H9 (cell line): ENCODE data around the gene TLK2. TPM values are rescaled to one million over a fixed set of nuclear protein-coding genes. Genes with fewer than 3 reads are reported as not detected.
A peak's percentile ranks its signal among the peaks of the same experiment; 100 is the strongest.

Experiments used
- DNase-seq: peaks from one replicate; pipeline ENCODE4 v3.0.0-alpha.2; 2017
- H2AFZ ChIP-seq: one replicate; pipeline ENCODE4 v1.6.1; 2013; ENCODE audit warnings: mild to moderate bottlenecking, low read length, control low read depth, moderate library complexity
- H2AK5ac ChIP-seq: 2 replicates; pipeline ENCODE4 v1.6.1; 2013; ENCODE audit warnings: low read length, control low read depth, mixed read lengths; ENCODE audit not compliant: insufficient read length
- H2BK120ac ChIP-seq: one replicate; pipeline ENCODE4 v1.6.1; 2013; ENCODE audit warnings: low read depth, mild to moderate bottlenecking, low read length, control low read depth, inconsistent platforms; ENCODE audit not compliant: poor library complexity, severe bottlenecking
- H2BK12ac ChIP-seq: 2 replicates; pipeline ENCODE4 v1.6.1; 2013; ENCODE audit warnings: low read length, control low read depth, mixed read lengths, low read depth; ENCODE audit not compliant: insufficient read length
- H2BK15ac ChIP-seq: 2 replicates; pipeline ENCODE4 v1.6.1; 2013; ENCODE audit warnings: low read depth, low read length, control low read depth
- H2BK20ac ChIP-seq: one replicate; pipeline ENCODE4 v1.6.1; 2013; ENCODE audit warnings: low read depth, mild to moderate bottlenecking, low read length, control low read depth, inconsistent platforms; ENCODE audit not compliant: poor library complexity, severe bottlenecking
- H2BK5ac ChIP-seq: 2 replicates; pipeline ENCODE4 v1.6.1; 2013; ENCODE audit warnings: low read length, control low read depth, mixed read lengths; ENCODE audit not compliant: insufficient read length
- H3K14ac ChIP-seq: 2 replicates; pipeline ENCODE4 v1.6.1; 2013; ENCODE audit warnings: low read length, control low read depth; ENCODE audit not compliant: insufficient read depth
- H3K18ac ChIP-seq: 2 replicates; pipeline ENCODE4 v1.6.1; 2013; ENCODE audit warnings: low read depth, mild to moderate bottlenecking, mixed read lengths, low read length, control low read depth; ENCODE audit not compliant: insufficient read length
- H3K23ac ChIP-seq: 2 replicates; pipeline ENCODE4 v1.6.1; 2013; ENCODE audit warnings: low read length, control low read depth, mixed read lengths, low read depth; ENCODE audit not compliant: insufficient read length
- H3K23me2 ChIP-seq: 2 replicates; pipeline ENCODE4 v1.6.1; 2013; ENCODE audit warnings: low read depth, mild to moderate bottlenecking, mixed read lengths, low read length, control low read depth; ENCODE audit not compliant: insufficient read length, poor library complexity, severe bottlenecking
- H3K27ac ChIP-seq: 2 replicates; pipeline ENCODE4 v1.5.1; 2013; ENCODE audit warnings: low read length, control low read depth, mixed read lengths, low read depth; ENCODE audit not compliant: insufficient read length
- H3K27me3 ChIP-seq: 2 replicates; pipeline ENCODE4 v1.6.1; 2013; ENCODE audit warnings: low read length, control low read depth, inconsistent platforms; ENCODE audit not compliant: insufficient read depth
- H3K4ac ChIP-seq: 2 replicates; pipeline ENCODE4 v1.6.1; 2013; ENCODE audit warnings: low read depth, mild to moderate bottlenecking, control low read depth, inconsistent platforms, low read length, moderate library complexity
- H3K4me1 ChIP-seq: 2 replicates; pipeline ENCODE4 v1.6.1; 2013; ENCODE audit warnings: low read length, control low read depth, inconsistent platforms; ENCODE audit not compliant: insufficient read depth
- H3K4me2 ChIP-seq: 2 replicates; pipeline ENCODE4 v1.6.1; 2013; ENCODE audit warnings: low read length, control low read depth, mixed read lengths; ENCODE audit not compliant: insufficient read length, insufficient read depth
- H3K56ac ChIP-seq: 2 replicates; pipeline ENCODE4 v1.6.1; 2013; ENCODE audit warnings: low read depth, mild to moderate bottlenecking, mixed read lengths, low read length, control low read depth; ENCODE audit not compliant: insufficient read length
- H3K79me1 ChIP-seq: 2 replicates; pipeline ENCODE4 v1.6.1; 2013; ENCODE audit warnings: low read depth, mild to moderate bottlenecking, moderate library complexity, low read length, control low read depth, inconsistent platforms; ENCODE audit not compliant: insufficient read depth, poor library complexity, severe bottlenecking
- H3K79me2 ChIP-seq: 2 replicates; pipeline ENCODE4 v1.6.1; 2013; ENCODE audit warnings: low read length, control low read depth, inconsistent platforms; ENCODE audit not compliant: insufficient read depth
- H3K9ac ChIP-seq: 2 replicates; pipeline ENCODE4 v1.6.1; 2013; ENCODE audit warnings: low read length, control low read depth, mixed read lengths; ENCODE audit not compliant: insufficient read length; ENCODE audit errors: extremely low read depth
- H3K9me3 ChIP-seq: one replicate; pipeline ENCODE4 v1.6.1; 2013; ENCODE audit warnings: low read depth, low read length, inconsistent platforms; ENCODE audit not compliant: control insufficient read depth
- H3T11ph ChIP-seq: one replicate; pipeline ENCODE4 v1.6.1; 2013; ENCODE audit warnings: mild to moderate bottlenecking, low read length, control low read depth, inconsistent platforms
- H4K20me1 ChIP-seq: one replicate; pipeline ENCODE4 v1.6.1; 2013; ENCODE audit not compliant: control insufficient read depth, insufficient read length, insufficient read depth
- H4K5ac ChIP-seq: 2 replicates; pipeline ENCODE4 v1.6.1; 2013; ENCODE audit warnings: low read depth, mild to moderate bottlenecking, mixed read lengths, low read length, control low read depth; ENCODE audit not compliant: insufficient read length
- H4K8ac ChIP-seq: replicated peaks from 2 replicates; pipeline ENCODE4 v1.6.1; 2013; ENCODE audit warnings: low read length, control low read depth, mixed read lengths, low read depth; ENCODE audit not compliant: insufficient read length
- H4K91ac ChIP-seq: 2 replicates; pipeline ENCODE4 v1.6.1; 2013; ENCODE audit warnings: low read depth, mild to moderate bottlenecking, moderate library complexity, mixed read lengths, low read length, control low read depth; ENCODE audit not compliant: insufficient read length
- H3K27ac Mint-ChIP-seq, 3 experiments: 2 replicates in 2 of 3; 3 replicates in 1 of 3; pipeline ENCODE4 v1.8.0; 2020 to 2021; ENCODE audit warnings: mixed read lengths in 3 of 3, mild to moderate bottlenecking in 1 of 3, moderate library complexity in 1 of 3
- H3K27me3 Mint-ChIP-seq: 2 replicates; pipeline ENCODE4 v1.8.0; 2021; ENCODE audit warnings: low read depth, mild to moderate bottlenecking, moderate library complexity, mixed read lengths
- H3K36me3 Mint-ChIP-seq, 3 experiments: 2 replicates in 2 of 3; 3 replicates in 1 of 3; pipeline ENCODE4 v1.8.0; 2020 to 2021; ENCODE audit warnings: low read depth in 3 of 3, mixed read lengths in 3 of 3; ENCODE audit not compliant: insufficient read depth in 1 of 3
- H3K4me1 Mint-ChIP-seq, 2 experiments: 2 replicates each; pipeline ENCODE4 v1.8.0; 2020; ENCODE audit warnings: mixed read lengths in 2 of 2
- H3K4me3 Mint-ChIP-seq, 2 experiments: 2 replicates in 1 of 2; 3 replicates in 1 of 2; pipeline ENCODE4 v1.8.0; 2020 to 2021; ENCODE audit warnings: mild to moderate bottlenecking in 2 of 2, mixed read lengths in 2 of 2, moderate library complexity in 1 of 2
- H3K9me3 Mint-ChIP-seq, 2 experiments: 2 replicates in 1 of 2; 3 replicates in 1 of 2; pipeline ENCODE4 v1.8.0; 2020; ENCODE audit warnings: mild to moderate bottlenecking in 2 of 2, mixed read lengths in 2 of 2, moderate library complexity in 1 of 2
- WGBS: extraction: QIAGEN DNeasy Blood & Tissue Kit; methylation state at CpG from one replicate; pipeline ENCODE4 v1.1.7; 2013; ENCODE audit warnings: missing lambda C conversion rate, low lambda C conversion rate, mixed read lengths; ENCODE audit not compliant: insufficient read length; ENCODE audit errors: extremely low coverage; 5-methylcytosine and 5-hydroxymethylcytosine counted together
- total RNA-seq: library from RNA; stranded (reverse); gene quantifications from 2 replicates; pipeline ENCODE4 v1.2.1, GENCODE V29; 2021
- TF ChIP-seq, protein P1 (sequence below): fragments of 200-600 bp; sonication (generic); conservative IDR thresholded peaks from 3 replicates; pipeline ENCODE4 v1.8.0; 2021; ENCODE audit warnings: antibody characterized with exemption, mild to moderate bottlenecking

TLK2 gene
- total RNA-seq, 1 experiment from 2014 or later = 63.7 TPM

- no peak overlapping the region for H3K27ac ChIP-seq
Measured at GRCh38 chr17:62565817-62566216, 87.2 kb downstream of the TLK2 start.

More at GRCh38 chr17:62565817-62566216, 87.2 kb downstream of the TLK2 start:
- H4K20me1 ChIP-seq = no peaks in the 10 kb centered on the region
- H3K14ac ChIP-seq = no peak overlapping the region
- no peak overlapping the region for H3K4me3 Mint-ChIP-seq
- H2BK20ac ChIP-seq = no peak overlapping the region
- H3T11ph ChIP-seq = no peak overlapping the region
- H4K91ac ChIP-seq = no peak overlapping the region
- no peak overlapping the region for H2BK120ac ChIP-seq
- H3K4ac ChIP-seq = no peak overlapping the region
- H2BK15ac ChIP-seq = no peak overlapping the region
- no CpG with 5 or more reads among the region's 1 CpG for WGBS
- H3K27ac Mint-ChIP-seq = peak overlapping the region in 1 of 3 experiments; percentile 21; a peak in 1 of 7 replicates
- no peak overlapping the region for H4K8ac ChIP-seq
- H2BK12ac ChIP-seq = no peak overlapping the region
- no peaks in the 10 kb centered on the region for H3K9me3 ChIP-seq
- no peaks in the 10 kb centered on the region for H3K27me3 Mint-ChIP-seq
- no peak overlapping the region for H3K9ac ChIP-seq
- H3K4me1 Mint-ChIP-seq = no peaks in the 10 kb centered on the region
- no peak overlapping the region for H3K18ac ChIP-seq
- H2AFZ ChIP-seq = no peak overlapping the region
- H2AK5ac ChIP-seq = no peak overlapping the region
- H3K9me3 Mint-ChIP-seq = no peaks in the 10 kb centered on the region
- H4K5ac ChIP-seq = no peak overlapping the region
- peaks cover 23 to 75% (median 50%) of the 10 kb centered on the region in 3 experiments for H3K36me3 Mint-ChIP-seq
- H3K79me1 ChIP-seq = no peaks in the 10 kb centered on the region
- no peaks in the 10 kb centered on the region for H3K23me2 ChIP-seq
- no peaks in the 10 kb centered on the region for H3K27me3 ChIP-seq
- H2BK5ac ChIP-seq = no peak overlapping the region
- no peaks in the 10 kb centered on the region for H3K4me1 ChIP-seq
- no peak for DNase-seq
- TF ChIP-seq, protein P1, sequence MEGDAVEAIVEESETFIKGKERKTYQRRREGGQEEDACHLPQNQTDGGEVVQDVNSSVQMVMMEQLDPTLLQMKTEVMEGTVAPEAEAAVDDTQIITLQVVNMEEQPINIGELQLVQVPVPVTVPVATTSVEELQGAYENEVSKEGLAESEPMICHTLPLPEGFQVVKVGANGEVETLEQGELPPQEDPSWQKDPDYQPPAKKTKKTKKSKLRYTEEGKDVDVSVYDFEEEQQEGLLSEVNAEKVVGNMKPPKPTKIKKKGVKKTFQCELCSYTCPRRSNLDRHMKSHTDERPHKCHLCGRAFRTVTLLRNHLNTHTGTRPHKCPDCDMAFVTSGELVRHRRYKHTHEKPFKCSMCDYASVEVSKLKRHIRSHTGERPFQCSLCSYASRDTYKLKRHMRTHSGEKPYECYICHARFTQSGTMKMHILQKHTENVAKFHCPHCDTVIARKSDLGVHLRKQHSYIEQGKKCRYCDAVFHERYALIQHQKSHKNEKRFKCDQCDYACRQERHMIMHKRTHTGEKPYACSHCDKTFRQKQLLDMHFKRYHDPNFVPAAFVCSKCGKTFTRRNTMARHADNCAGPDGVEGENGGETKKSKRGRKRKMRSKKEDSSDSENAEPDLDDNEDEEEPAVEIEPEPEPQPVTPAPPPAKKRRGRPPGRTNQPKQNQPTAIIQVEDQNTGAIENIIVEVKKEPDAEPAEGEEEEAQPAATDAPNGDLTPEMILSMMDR = no peak
- no peaks in the 10 kb centered on the region for H3K79me2 ChIP-seq
- H3K23ac ChIP-seq = no peak overlapping the region
- no peak overlapping the region for H3K4me2 ChIP-seq
- H3K56ac ChIP-seq = no peak overlapping the region
